ENCODE measurements around the gene TTLL3.

DNA sequence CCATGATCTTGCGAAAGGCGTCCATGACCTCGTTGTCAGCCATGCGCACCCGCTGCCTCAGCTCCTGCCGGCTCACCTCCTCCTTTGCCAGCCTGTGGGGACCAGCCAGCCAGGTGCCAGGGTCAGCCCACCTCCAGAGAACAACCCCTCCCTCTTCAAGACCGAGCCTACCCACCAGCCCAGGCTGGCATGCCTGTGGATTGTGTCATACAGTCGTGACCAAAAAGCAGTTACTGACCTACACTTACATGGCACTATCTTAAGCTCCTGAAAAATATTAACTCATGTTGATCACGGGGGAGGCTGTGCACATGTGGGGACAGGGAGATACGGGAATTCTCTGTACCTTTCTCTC is 29.6 kb upstream of the TTLL3 start:
- TF ChIP-seq, protein P1, sequence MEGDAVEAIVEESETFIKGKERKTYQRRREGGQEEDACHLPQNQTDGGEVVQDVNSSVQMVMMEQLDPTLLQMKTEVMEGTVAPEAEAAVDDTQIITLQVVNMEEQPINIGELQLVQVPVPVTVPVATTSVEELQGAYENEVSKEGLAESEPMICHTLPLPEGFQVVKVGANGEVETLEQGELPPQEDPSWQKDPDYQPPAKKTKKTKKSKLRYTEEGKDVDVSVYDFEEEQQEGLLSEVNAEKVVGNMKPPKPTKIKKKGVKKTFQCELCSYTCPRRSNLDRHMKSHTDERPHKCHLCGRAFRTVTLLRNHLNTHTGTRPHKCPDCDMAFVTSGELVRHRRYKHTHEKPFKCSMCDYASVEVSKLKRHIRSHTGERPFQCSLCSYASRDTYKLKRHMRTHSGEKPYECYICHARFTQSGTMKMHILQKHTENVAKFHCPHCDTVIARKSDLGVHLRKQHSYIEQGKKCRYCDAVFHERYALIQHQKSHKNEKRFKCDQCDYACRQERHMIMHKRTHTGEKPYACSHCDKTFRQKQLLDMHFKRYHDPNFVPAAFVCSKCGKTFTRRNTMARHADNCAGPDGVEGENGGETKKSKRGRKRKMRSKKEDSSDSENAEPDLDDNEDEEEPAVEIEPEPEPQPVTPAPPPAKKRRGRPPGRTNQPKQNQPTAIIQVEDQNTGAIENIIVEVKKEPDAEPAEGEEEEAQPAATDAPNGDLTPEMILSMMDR (IDR thresholded peaks at IDR 0.05; ENCODE audit: low read depth, low read length) = no peak
- TF ChIP-seq EZH2phosphoT487 (IDR thresholded peaks at IDR 0.05; ENCODE audit: low read depth) = no peak
